OCI-LY1 (cell line): ENCODE results near the gene AGRP.

Experiments used
- EZH2 ChIP-seq: fragments of 200-600 bp; sonication (generic), shearing (Covaris generic); IDR thresholded peaks from 2 replicates; pipeline ENCODE4 v1.8.0; 2017; ENCODE audit warnings: borderline replicate concordance, mixed run types, mild to moderate bottlenecking, antibody characterized with exemption, low read length, moderate library complexity, mixed read lengths
- TF ChIP-seq, protein P1 (sequence below): fragments of 200-600 bp; sonication (generic), shearing (Covaris generic); IDR thresholded peaks from 2 replicates; pipeline ENCODE4 v1.5.1; 2017; ENCODE audit warnings: mild to moderate bottlenecking, antibody characterized with exemption, low read length, moderate library complexity, mixed read lengths

DNA sequence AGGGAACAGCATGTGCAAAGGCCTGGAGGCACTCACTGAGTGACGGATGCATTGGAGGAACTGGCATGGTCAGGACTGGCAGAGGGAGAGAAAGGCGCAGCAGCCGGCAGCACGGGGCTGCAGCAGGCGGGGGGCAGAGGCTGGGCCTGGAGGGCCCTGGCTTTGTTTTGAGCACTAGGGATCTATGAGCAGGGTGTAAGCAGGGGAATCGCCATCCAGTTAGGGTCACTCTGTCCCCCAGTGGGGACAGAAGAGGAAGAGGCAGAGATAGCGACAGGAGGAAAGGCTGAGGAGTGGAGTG, 38.3 kb downstream of the AGRP start:
- TF ChIP-seq, protein P1, sequence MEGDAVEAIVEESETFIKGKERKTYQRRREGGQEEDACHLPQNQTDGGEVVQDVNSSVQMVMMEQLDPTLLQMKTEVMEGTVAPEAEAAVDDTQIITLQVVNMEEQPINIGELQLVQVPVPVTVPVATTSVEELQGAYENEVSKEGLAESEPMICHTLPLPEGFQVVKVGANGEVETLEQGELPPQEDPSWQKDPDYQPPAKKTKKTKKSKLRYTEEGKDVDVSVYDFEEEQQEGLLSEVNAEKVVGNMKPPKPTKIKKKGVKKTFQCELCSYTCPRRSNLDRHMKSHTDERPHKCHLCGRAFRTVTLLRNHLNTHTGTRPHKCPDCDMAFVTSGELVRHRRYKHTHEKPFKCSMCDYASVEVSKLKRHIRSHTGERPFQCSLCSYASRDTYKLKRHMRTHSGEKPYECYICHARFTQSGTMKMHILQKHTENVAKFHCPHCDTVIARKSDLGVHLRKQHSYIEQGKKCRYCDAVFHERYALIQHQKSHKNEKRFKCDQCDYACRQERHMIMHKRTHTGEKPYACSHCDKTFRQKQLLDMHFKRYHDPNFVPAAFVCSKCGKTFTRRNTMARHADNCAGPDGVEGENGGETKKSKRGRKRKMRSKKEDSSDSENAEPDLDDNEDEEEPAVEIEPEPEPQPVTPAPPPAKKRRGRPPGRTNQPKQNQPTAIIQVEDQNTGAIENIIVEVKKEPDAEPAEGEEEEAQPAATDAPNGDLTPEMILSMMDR, result no peak
- TF ChIP-seq EZH2, result no peak
